Measurements from ENCODE around the gene ABCF2.

ABCF2 gene

GRCh38 chr7:151187409-151188251 is 39.4 kb downstream of the ABCF2 start:
- no peak for DNase-seq (ENCODE audit: low read depth in 1 of 2, low spot score in 1 of 2)
- no peak for TF ChIP-seq JUND (IDR thresholded peaks at IDR 0.05; ENCODE audit: low read depth)
- in situ Hi-C loops (cut with HindIII; ENCODE audit: low pct_unique_long_range_greater_than_20kb, low sequenced_read_pairs) = no loop called here

GRCh38 chr7:151186640-151187408 is 40.2 kb downstream of the ABCF2 start, which contains the start of gene ASB10:
ASB10 (minus strand) TSS chr7:151187250; CDS start chr7:151187130, 120 bp downstream.
- in situ Hi-C loops (cut with HindIII; ENCODE audit: low pct_unique_long_range_greater_than_20kb, low sequenced_read_pairs) = no loop called here
- DNase-seq (ENCODE audit: low read depth in 1 of 2, low spot score in 1 of 2) = no peak
- TF ChIP-seq JUND (IDR thresholded peaks at IDR 0.05; ENCODE audit: low read depth) = no peak

- in situ Hi-C loops (cut with HindIII; ENCODE audit: low pct_unique_long_range_greater_than_20kb, low sequenced_read_pairs) = no loop called here
- TF ChIP-seq JUND (IDR thresholded peaks at IDR 0.05; ENCODE audit: low read depth) = no peak
- no peak for DNase-seq (ENCODE audit: low read depth in 1 of 2, low spot score in 1 of 2)
These were observed 41.0 kb downstream of the ABCF2 start for GRCh38 chr7:151185762-151186639.

- no peak for TF ChIP-seq JUND (IDR thresholded peaks at IDR 0.05; ENCODE audit: low read depth)
- in situ Hi-C loops (cut with HindIII; ENCODE audit: low pct_unique_long_range_greater_than_20kb, low sequenced_read_pairs) = no loop called here
- no peak for DNase-seq (ENCODE audit: low read depth in 1 of 2, low spot score in 1 of 2)
These were observed 46.0 kb downstream of the ABCF2 start for GRCh38 chr7:151181011-151181431.

- no peak for TF ChIP-seq JUND (IDR thresholded peaks at IDR 0.05; ENCODE audit: low read depth)
- no peak for DNase-seq (ENCODE audit: low read depth in 1 of 2, low spot score in 1 of 2)
- in situ Hi-C loops (cut with HindIII; ENCODE audit: low pct_unique_long_range_greater_than_20kb, low sequenced_read_pairs) = no loop called here
These were observed 47.1 kb downstream of the ABCF2 start for GRCh38 chr7:151179946-151180345.

- no peak for DNase-seq (ENCODE audit: low read depth in 1 of 2, low spot score in 1 of 2)
- TF ChIP-seq JUND (IDR thresholded peaks at IDR 0.05; ENCODE audit: low read depth) = no peak
- in situ Hi-C loops (cut with HindIII; ENCODE audit: low pct_unique_long_range_greater_than_20kb, low sequenced_read_pairs) = no loop called here
These were observed 47.6 kb downstream of the ABCF2 start for GRCh38 chr7:151179287-151179860.

GRCh38 chr7:151178831-151179230 is 48.2 kb downstream of the ABCF2 start:
- no peak for DNase-seq (ENCODE audit: low read depth in 1 of 2, low spot score in 1 of 2)
- no peak for TF ChIP-seq JUND (IDR thresholded peaks at IDR 0.05; ENCODE audit: low read depth)
- in situ Hi-C loops (cut with HindIII; ENCODE audit: low pct_unique_long_range_greater_than_20kb, low sequenced_read_pairs) = no loop called here

GRCh38 chr7:151178236-151178635 is 48.8 kb downstream of the ABCF2 start:
- DNase-seq (ENCODE audit: low read depth in 1 of 2, low spot score in 1 of 2) = no peak
- no peak for TF ChIP-seq JUND (IDR thresholded peaks at IDR 0.05; ENCODE audit: low read depth)
- in situ Hi-C loops (cut with HindIII; ENCODE audit: low pct_unique_long_range_greater_than_20kb, low sequenced_read_pairs) = no loop called here

GRCh38 chr7:151177310-151177709 is 49.7 kb downstream of the ABCF2 start:
- DNase-seq (ENCODE audit: low read depth in 1 of 2, low spot score in 1 of 2) = no peak
- TF ChIP-seq JUND (IDR thresholded peaks at IDR 0.05; ENCODE audit: low read depth) = no peak
- in situ Hi-C loops (cut with HindIII; ENCODE audit: low pct_unique_long_range_greater_than_20kb, low sequenced_read_pairs) = no loop called here

- DNase-seq (ENCODE audit: low read depth in 1 of 2, low spot score in 1 of 2) = no peak
- TF ChIP-seq JUND (IDR thresholded peaks at IDR 0.05; ENCODE audit: low read depth) = no peak
- in situ Hi-C loops (cut with HindIII; ENCODE audit: low pct_unique_long_range_greater_than_20kb, low sequenced_read_pairs) = no loop called here
These were observed 50.6 kb downstream of the ABCF2 start for GRCh38 chr7:151176401-151176800.

GRCh38 chr7:151175793-151176311 is 51.2 kb downstream of the ABCF2 start:
- DNase-seq (ENCODE audit: low read depth in 1 of 2, low spot score in 1 of 2) = no peak
- in situ Hi-C loops (cut with HindIII; ENCODE audit: low pct_unique_long_range_greater_than_20kb, low sequenced_read_pairs) = no loop called here
- TF ChIP-seq JUND (IDR thresholded peaks at IDR 0.05; ENCODE audit: low read depth) = no peak
